Urinary bladder (tissue), 4 donors: ENCODE data around the gene PIGX. TPM values are rescaled to one million over a fixed set of nuclear protein-coding genes. Genes with fewer than 3 reads are reported as not detected.
"Not testable (repeated sequence)": the region's sequence is repeated elsewhere in the genome, so short reads cannot be mapped to it uniquely, and the experiment has no call there.

ENCODE experiments used
- DNase-seq: peaks from one replicate; pipeline ENCODE4 v3.0.0-alpha.2; 2015; ENCODE audit errors: extremely low spot score
- H3K27ac ChIP-seq: one replicate; pipeline ENCODE4 v1.5.1; 2013; ENCODE audit warnings: low read depth, mild to moderate bottlenecking, moderate library complexity
- H3K36me3 ChIP-seq: one replicate; pipeline ENCODE4 v1.6.1; 2013; ENCODE audit warnings: mild to moderate bottlenecking, moderate library complexity; ENCODE audit not compliant: insufficient read depth
- H3K4me1 ChIP-seq: one replicate; pipeline ENCODE4 v1.6.1; 2013; ENCODE audit warnings: mild to moderate bottlenecking, moderate library complexity; ENCODE audit not compliant: insufficient read depth
- H3K4me3 ChIP-seq: one replicate; pipeline ENCODE4 v1.5.1; 2013; ENCODE audit warnings: low read depth, low read length
- WGBS: extraction: QIAGEN DNeasy Blood & Tissue Kit; methylation state at CpG from one replicate; pipeline ENCODE4 v1.1.7; 2013; 5-methylcytosine and 5-hydroxymethylcytosine counted together
- polyA plus RNA-seq: library from polyadenylated mRNA; stranded (reverse); fragments of 200-250 nt; gene quantifications from one replicate; pipeline ENCODE4 v1.2.3, GENCODE V29; 2013
- total RNA-seq: library from RNA; depleted of rRNA; stranded (reverse); fragments of >200 nt; gene quantifications from one replicate; pipeline ENCODE4 v1.2.3, GENCODE V29; 2014
- donor health status: healthy with polysubstance abuse.
- donor health status: healthy.

PIGX gene
- total and polyA plus RNA-seq, 2 donors, result 18.4 to 30.6 TPM

- DNase-seq, result no peak
Observed at GRCh38 chr3:196726788-196727675, 14.9 kb downstream of the PIGX start.

DNA sequence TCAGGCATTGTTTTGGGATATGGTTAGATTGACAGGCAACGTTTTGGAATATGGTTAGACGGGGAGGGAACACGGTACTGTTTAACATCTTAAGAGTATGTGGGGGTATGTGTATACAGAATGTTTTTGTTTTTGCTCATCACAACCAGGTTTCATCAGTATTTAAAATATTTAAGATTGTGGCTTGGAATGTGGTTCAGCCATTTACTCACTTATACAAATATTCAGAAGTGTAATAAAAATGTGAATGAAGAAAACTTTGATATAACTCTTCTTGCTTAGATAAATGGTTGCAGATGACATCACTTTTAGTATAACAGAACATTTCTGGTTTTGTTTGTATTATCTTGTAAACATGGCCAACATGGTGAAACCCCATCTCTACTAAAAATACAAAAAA lies 23.6 kb downstream of the PIGX start:
- Histone ChIP-seq H3K4me1 (no peaks in the 10 kb centered on the region), H3K4me3 (no peak overlapping the region), H3K36me3 (no peaks in the 10 kb centered on the region), H3K27ac (no peak overlapping the region)
- 89% methylated on average over 3 of the region's 3 CpGs for WGBS
- no peak for DNase-seq

More at GRCh38 chr3:196726788-196727675, 14.9 kb downstream of the PIGX start:
- Histone ChIP-seq H3K27ac (no peak overlapping the region), H3K4me3 (no peak overlapping the region), H3K4me1 (no peaks in the 10 kb centered on the region), H3K36me3 (peaks cover 2% of the 10 kb centered on the region)
- 74% methylated on average over 7 of the region's 7 CpGs for WGBS

- H3K4me1 ChIP-seq, result no peaks in the 10 kb centered on the region
- no peak overlapping the region for H3K27ac ChIP-seq
- no peak overlapping the region for H3K4me3 ChIP-seq
- 98% methylated on average over 4 of the region's 4 CpGs for WGBS
- DNase-seq, result no peak
- no peaks in the 10 kb centered on the region for H3K36me3 ChIP-seq
Observed at GRCh38 chr3:196736670-196737374, 24.6 kb downstream of the PIGX start.

DNA sequence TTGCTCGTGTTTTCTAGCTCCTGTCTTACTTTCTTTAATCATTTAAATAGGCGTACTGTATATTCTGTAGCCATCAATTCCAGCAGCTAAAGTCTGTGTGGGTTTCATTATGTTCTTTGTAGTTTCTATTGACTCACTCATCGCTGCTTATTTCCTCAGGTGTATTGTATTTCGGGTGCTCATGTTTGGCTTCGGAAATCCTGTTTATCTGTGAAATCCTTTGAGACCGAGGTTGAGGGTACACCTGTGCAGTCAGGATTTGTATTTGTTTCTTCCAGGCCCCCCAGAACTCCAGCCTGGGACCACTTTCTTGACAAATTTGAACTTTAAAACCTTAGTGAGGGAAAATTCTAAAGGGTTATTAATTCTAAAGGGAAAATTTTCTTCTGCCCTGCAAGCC lies 25.5 kb downstream of the PIGX start:
- WGBS, result 96% methylated on average over 6 of the region's 6 CpGs
- H3K36me3 ChIP-seq, result no peaks in the 10 kb centered on the region
- H3K4me1 ChIP-seq, result no peaks in the 10 kb centered on the region
- no peak overlapping the region for H3K27ac ChIP-seq
- H3K4me3 ChIP-seq, result no peak overlapping the region
- no peak for DNase-seq

GRCh38 chr3:196739671-196740480 lies 27.7 kb downstream of the PIGX start, which contains the start of gene PAK2:
PAK2 (plus strand) TSS chr3:196739857; CDS start chr3:196782647, 42,790 bp downstream.
- Histone ChIP-seq H3K4me1 (no peaks in the 10 kb centered on the region), H3K27ac (peak within 1 kb of the TSS; percentile 79), H3K4me3 (peak within 1 kb of the TSS; percentile 72), H3K36me3 (no peaks in the 10 kb centered on the region)
- peak; percentile 66 for DNase-seq
- under 1% methylated on average over 86 of the region's 86 CpGs for WGBS

- Histone ChIP-seq H3K36me3 (no peaks in the 10 kb centered on the region), H3K4me3 (peak overlapping the region; percentile 72), H3K27ac (peak overlapping the region; percentile 80), H3K4me1 (no peaks in the 10 kb centered on the region)
- DNase-seq, result peak; percentile 35
- under 1% methylated on average over 30 of the region's 30 CpGs for WGBS
Observed at GRCh38 chr3:196740481-196741248, 28.5 kb downstream of the PIGX start.

DNA sequence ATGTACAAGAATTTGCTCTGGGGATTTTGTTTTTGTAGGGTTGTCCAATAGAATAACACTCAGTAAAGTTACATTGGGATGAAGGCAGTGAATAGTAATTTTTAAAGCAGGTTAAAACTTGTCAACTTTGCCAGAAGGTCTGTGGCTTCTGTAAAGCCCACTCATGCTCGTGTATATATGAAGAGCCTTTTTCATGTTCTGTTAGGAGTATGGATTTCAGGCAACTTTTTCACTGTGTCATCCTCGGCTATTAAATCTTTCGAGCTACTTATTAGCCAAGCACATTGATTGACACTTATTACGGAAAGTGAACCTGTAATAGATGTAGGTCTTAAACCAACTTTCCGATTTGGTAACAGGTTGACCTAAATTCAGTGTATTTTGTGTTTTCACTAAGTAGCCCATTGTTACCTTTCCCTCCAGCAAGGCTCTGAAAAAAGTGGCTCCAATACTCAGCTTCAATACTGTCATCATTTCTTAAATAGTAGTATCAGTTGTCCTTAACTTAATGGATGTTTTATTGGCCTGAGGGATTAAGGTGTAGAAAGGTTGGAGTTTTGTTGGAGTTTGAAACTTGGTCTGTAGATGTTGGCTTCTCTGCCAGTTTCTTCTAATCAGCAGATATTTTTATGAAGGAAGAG lies 29.2 kb downstream of the PIGX start:
- Histone ChIP-seq H3K4me1 (no peaks in the 10 kb centered on the region), H3K27ac (peak overlapping the region; percentile 80), H3K4me3 (peak overlapping the region; percentile 72), H3K36me3 (no peaks in the 10 kb centered on the region)
- WGBS, result 19% methylated on average over 5 of the region's 5 CpGs
- DNase-seq, result no peak

DNA sequence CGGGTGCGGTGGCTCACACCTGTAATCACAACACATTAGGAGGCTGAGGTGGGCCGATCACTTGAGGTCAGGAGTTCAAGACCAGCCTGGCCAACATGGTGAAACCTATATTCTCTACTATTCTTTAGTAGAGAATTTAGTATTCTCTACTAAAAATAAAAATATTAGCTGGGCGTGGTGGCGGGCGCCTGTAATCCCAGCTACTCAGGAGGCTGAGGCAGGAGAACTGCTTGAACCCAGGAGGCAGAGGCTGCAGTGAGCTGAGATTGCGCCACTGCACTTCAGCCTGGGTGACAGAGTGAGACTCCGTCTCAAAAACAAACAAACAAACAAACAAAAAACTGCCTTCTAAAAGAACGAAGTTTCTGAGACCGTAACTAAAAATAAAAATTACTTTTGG lies 31.4 kb downstream of the PIGX start:
- not testable (repeated sequence) for H3K36me3 ChIP-seq, H3K27ac ChIP-seq
- 96% methylated on average over 10 of the region's 10 CpGs for WGBS

DNA sequence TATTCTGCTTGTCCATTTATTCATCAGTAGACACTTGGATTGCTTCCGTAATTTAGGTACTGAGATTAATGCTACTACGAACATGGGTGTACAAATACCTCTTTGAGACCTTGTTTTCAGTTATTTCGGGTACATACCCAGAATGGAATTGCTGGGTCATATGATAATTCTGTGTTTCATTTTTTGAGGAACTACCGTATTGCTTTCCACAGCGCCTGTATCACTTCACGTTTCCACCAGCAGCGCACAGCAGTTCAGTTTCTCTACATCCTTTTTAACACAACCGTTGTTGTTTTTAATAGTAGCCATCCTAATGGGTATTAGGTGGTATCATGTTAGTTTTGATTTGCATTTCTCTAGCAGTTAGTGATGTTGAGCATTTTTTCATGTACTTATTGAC lies 36.9 kb downstream of the PIGX start:
- Histone ChIP-seq H3K27ac (no peak overlapping the region), H3K4me1 (no peaks in the 10 kb centered on the region), H3K36me3 (no peaks in the 10 kb centered on the region), H3K4me3 (no peak overlapping the region)
- 80% methylated on average over 8 of the region's 8 CpGs for WGBS
- no peak for DNase-seq

More for the DNA sequence above, 31.4 kb downstream of the PIGX start:
- H3K4me1 ChIP-seq, H3K4me3 ChIP-seq, DNase-seq: not testable (repeated sequence)

- H3K36me3 ChIP-seq, result peaks cover 2% of the 10 kb centered on the region
- H3K4me3 ChIP-seq, result no peak overlapping the region
- H3K4me1 ChIP-seq, result no peaks in the 10 kb centered on the region
- 96% methylated on average over 8 of the region's 8 CpGs for WGBS
- H3K27ac ChIP-seq, result no peak overlapping the region
- DNase-seq, result no peak
Observed at GRCh38 chr3:196753201-196753600, 41.0 kb downstream of the PIGX start.

DNA sequence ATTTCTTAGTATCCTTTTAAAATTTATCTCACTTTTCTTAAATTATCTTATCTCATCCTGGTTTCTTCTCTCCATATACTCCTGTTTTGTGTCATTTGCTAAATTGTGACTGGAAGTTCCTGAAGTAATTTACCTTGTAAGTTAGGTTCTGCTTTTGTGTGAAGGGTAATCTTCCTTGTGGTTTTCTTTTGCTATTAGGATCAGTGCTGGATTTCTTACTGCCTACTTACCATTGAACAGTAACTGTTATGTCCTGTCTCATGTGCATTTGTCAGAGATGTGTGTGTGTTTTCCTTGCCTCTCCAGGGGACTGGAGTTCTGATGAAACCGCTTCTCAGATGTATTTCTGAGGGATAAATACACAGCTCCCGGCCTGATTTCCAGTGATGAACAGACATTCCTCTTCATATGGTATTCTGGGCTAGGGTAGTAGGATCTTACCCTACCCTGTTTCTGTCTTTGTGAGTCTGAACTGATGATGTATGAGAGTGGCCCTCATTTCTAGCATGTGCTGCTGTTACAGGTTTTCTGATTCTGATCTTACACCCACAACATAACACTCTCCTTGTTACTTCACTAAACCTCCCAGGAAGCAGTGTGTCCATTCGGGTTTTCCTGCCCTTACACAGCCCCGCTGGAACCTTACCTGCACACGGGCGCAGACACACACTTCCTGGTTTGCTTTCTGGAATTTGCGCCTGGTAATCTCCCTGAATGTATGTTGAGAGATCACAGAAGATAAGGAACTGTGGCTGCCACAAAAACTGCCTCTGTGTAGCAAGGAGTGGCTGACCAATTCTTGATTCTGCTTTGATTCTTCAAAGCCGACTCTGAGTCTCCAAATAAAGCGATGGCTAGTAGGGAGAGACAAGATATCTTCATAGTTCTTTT lies 42.2 kb downstream of the PIGX start:
- DNase-seq, result no peak
- H3K27ac ChIP-seq, result no peak overlapping the region
- H3K4me3 ChIP-seq, result no peak overlapping the region
- 73% methylated on average over 9 of the region's 9 CpGs for WGBS
- H3K4me1 ChIP-seq, result no peaks in the 10 kb centered on the region
- H3K36me3 ChIP-seq, result peaks cover 2% of the 10 kb centered on the region

DNA sequence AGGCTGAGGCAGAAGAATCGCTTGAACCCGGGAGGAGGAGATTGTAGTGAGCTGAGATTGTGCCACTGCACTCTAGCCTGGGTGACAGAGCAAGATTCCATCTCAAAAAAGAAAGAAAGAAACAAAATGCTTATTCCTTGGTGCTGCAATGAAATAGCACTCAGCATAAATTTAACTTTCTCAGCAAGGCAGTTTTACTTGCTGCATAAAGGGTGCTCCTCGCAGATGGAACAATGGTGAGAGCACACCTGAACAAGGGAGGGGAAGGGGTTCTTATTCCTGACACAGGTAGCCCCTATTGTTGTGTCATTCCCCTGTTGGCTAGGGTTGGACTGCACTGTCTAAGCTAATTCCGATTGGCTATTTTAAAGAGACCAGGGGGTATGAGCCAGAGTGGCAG lies 44.6 kb downstream of the PIGX start:
- H3K27ac ChIP-seq, result no peak overlapping the region
- DNase-seq, result no peak
- H3K4me3 ChIP-seq, result no peak overlapping the region
- H3K4me1 ChIP-seq, result no peaks in the 10 kb centered on the region
- peaks cover 2% of the 10 kb centered on the region for H3K36me3 ChIP-seq
- 73% methylated on average over 4 of the region's 4 CpGs for WGBS
